PC-9 (cell line): ENCODE results near the gene ATP8B1.

Experiments used
- EZH2 ChIP-seq: fragments of 200-600 bp; sonication (generic); IDR thresholded peaks from 2 replicates; pipeline ENCODE4 v1.8.0; 2017; ENCODE audit warnings: antibody characterized with exemption, low read depth
- TF ChIP-seq, protein P1 (sequence below): fragments of 200-600 bp; sonication (generic); conservative IDR thresholded peaks from 2 replicates; pipeline ENCODE4 v1.6.1; 2017; ENCODE audit warnings: mixed run types, antibody characterized with exemption, mild to moderate bottlenecking, moderate library complexity

DNA sequence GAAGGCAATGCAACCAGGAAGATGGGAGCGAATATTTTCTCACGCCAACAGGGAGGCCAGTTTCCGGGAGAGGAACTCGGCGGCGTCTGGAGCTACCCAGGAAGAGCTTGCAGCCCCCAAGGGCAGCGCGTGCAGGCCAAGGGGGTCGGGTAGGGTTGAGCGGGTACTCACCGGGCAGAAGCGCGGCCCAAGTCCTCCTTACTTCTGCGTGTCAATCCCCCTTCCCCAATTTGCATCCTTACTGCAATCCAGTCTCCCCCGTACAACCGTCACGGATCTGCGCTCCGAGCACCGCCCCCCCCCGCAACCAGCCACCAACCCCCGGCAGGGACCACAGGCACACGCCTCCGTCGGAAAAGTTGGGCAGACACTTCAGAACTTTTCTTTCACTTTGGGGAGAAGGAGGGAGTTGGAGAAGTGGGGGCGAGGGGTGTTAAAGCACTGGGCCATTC lies 1.3 kb downstream of the ATP8B1 start:
- TF ChIP-seq, protein P1, sequence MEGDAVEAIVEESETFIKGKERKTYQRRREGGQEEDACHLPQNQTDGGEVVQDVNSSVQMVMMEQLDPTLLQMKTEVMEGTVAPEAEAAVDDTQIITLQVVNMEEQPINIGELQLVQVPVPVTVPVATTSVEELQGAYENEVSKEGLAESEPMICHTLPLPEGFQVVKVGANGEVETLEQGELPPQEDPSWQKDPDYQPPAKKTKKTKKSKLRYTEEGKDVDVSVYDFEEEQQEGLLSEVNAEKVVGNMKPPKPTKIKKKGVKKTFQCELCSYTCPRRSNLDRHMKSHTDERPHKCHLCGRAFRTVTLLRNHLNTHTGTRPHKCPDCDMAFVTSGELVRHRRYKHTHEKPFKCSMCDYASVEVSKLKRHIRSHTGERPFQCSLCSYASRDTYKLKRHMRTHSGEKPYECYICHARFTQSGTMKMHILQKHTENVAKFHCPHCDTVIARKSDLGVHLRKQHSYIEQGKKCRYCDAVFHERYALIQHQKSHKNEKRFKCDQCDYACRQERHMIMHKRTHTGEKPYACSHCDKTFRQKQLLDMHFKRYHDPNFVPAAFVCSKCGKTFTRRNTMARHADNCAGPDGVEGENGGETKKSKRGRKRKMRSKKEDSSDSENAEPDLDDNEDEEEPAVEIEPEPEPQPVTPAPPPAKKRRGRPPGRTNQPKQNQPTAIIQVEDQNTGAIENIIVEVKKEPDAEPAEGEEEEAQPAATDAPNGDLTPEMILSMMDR, result no peak
- no peak for TF ChIP-seq EZH2
